Skeletal muscle cell (primary cell): ENCODE data around the gene MCEE.
A peak's percentile ranks its signal among the peaks of the same experiment; 100 is the strongest.
"Not testable (repeated sequence)": the region's sequence is repeated elsewhere in the genome, so short reads cannot be mapped to it uniquely, and the experiment has no call there.

Experiments used
- DNase-seq: peaks from one replicate; pipeline ENCODE4 v3.0.0-alpha.2; 2010; ENCODE audit warnings: low read depth
- H3K4me3 ChIP-seq: 2 replicates; pipeline ENCODE4 v1.5.1; 2011; ENCODE audit warnings: low read depth, mild to moderate bottlenecking, control low read depth, low read length, moderate library complexity

Gene MCEE

GRCh38 chr2:71130152-71130904 is at the start of gene MCEE, which contains the start of gene MPHOSPH10:
MCEE (minus strand) TSS chr2:71130229; CDS start chr2:71130219, 10 bp downstream.
MPHOSPH10 (plus strand) TSS chr2:71130634; CDS start chr2:71130666, 32 bp downstream.
- peak within 1 kb of the TSS; percentile 64 for H3K4me3 ChIP-seq
- DNase-seq, result peak; percentile 66

- not testable (repeated sequence) for DNase-seq, H3K4me3 ChIP-seq
Measured at GRCh38 chr2:71178836-71179235, 48.8 kb upstream of the MCEE start.

GRCh38 chr2:71174207-71174606 is 44.2 kb upstream of the MCEE start:
- H3K4me3 ChIP-seq, result no peak overlapping the region
- DNase-seq, result no peak

GRCh38 chr2:71173096-71173495 is 43.1 kb upstream of the MCEE start:
- no peak overlapping the region for H3K4me3 ChIP-seq

GRCh38 chr2:71166812-71167211 is 36.8 kb upstream of the MCEE start:
- no peak for DNase-seq
- H3K4me3 ChIP-seq, result no peak overlapping the region

More at GRCh38 chr2:71173096-71173495, 43.1 kb upstream of the MCEE start:
- no peak for DNase-seq

- H3K4me3 ChIP-seq, result peak overlapping the region; percentile 17
- DNase-seq, result no peak
Measured at GRCh38 chr2:71157124-71157793, 27.2 kb upstream of the MCEE start.

- peak overlapping the region; percentile 17 for H3K4me3 ChIP-seq
- peak; percentile 9 for DNase-seq
Measured at GRCh38 chr2:71156573-71156972, 26.5 kb upstream of the MCEE start.

- no peak overlapping the region for H3K4me3 ChIP-seq
- DNase-seq, result no peak
Measured at GRCh38 chr2:71155846-71156245, 25.8 kb upstream of the MCEE start.

GRCh38 chr2:71154798-71155197 is 24.8 kb upstream of the MCEE start:
- no peak for DNase-seq
- no peak overlapping the region for H3K4me3 ChIP-seq

GRCh38 chr2:71154279-71154678 is 24.2 kb upstream of the MCEE start:
- DNase-seq, result no peak
- no peak overlapping the region for H3K4me3 ChIP-seq

- no peak overlapping the region for H3K4me3 ChIP-seq
- DNase-seq, result no peak
Measured at GRCh38 chr2:71153585-71154224, 23.7 kb upstream of the MCEE start.

GRCh38 chr2:71151620-71152019 is 21.6 kb upstream of the MCEE start:
- DNase-seq, result no peak
- H3K4me3 ChIP-seq, result no peak overlapping the region

GRCh38 chr2:71150082-71150816 is 20.2 kb upstream of the MCEE start:
- no peak for DNase-seq
- no peak overlapping the region for H3K4me3 ChIP-seq

GRCh38 chr2:71148506-71149063 is 18.6 kb upstream of the MCEE start:
- DNase-seq, result no peak
- H3K4me3 ChIP-seq, result no peak overlapping the region

GRCh38 chr2:71143782-71144181 is 13.8 kb upstream of the MCEE start:
- H3K4me3 ChIP-seq, result no peak overlapping the region
- DNase-seq, result no peak

GRCh38 chr2:71136174-71136573 is 6.1 kb upstream of the MCEE start:
- DNase-seq, result no peak
- H3K4me3 ChIP-seq, result no peak overlapping the region

GRCh38 chr2:71133603-71134002 is 3.6 kb upstream of the MCEE start:
- no peak overlapping the region for H3K4me3 ChIP-seq
- no peak for DNase-seq

- not testable (repeated sequence) for DNase-seq
- H3K4me3 ChIP-seq, result peak overlapping the region; percentile 64
Measured at GRCh38 chr2:71131387-71132166, 1.5 kb upstream of the MCEE start.

GRCh38 chr2:71130905-71131244 is 846 bp upstream of the MCEE start:
- peak overlapping the region; percentile 64 for H3K4me3 ChIP-seq
- no peak for DNase-seq
